ENCODE measurements around the gene MEF2A.

Gene MEF2A

DNA sequence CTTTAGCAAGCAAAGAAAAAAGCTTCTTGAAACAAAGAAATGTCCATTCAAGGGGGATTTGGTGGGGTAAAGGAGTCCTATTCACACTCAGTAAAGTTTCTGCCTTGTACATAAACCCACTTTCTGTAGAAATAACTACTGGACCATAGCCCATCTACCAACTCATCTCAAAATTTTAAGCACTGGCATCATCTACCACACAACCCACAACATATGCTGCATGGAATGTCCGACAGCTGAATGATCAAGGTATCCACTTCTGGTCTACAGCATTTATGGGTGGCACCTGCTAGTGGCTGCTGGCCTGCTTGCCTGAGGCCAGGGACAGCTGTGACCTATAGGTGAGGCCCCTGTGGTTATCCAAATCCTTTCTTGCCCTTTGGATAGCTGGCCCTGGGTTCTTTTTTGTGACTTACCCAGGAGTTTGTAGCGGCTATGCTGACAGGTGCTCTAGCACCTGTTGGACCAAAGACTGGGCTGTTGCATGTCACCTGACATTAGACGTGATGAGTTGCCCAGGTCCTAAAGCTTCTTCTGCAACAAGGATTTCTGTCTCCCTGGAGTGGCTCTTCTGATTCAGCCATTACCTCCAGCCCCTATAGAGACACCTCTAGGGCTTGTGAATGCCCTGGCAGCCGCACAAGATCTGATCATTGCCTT, 19.2 kb upstream of the MEF2A start:
- Histone ChIP-seq H3K9me3 (ENCODE audit: control insufficient read depth, low read length) (no peaks in the 10 kb centered on the region), H3K4me3 (ENCODE audit: low read length) (no peak overlapping the region), H3K36me3 (ENCODE audit: control insufficient read depth, insufficient read depth, low read length, severe bottlenecking) (no peaks in the 10 kb centered on the region), H3K27me3 (replicated peaks; ENCODE audit: control insufficient read depth, insufficient read depth, low read length) (no peaks in the 10 kb centered on the region), H3K9ac (ENCODE audit: low read length) (no peak overlapping the region), H3K4me1 (ENCODE audit: control insufficient read depth, insufficient read depth, low read length) (peaks cover 11% of the 10 kb centered on the region)
- DNase-seq (ENCODE audit: low read depth), result no peak

DNA sequence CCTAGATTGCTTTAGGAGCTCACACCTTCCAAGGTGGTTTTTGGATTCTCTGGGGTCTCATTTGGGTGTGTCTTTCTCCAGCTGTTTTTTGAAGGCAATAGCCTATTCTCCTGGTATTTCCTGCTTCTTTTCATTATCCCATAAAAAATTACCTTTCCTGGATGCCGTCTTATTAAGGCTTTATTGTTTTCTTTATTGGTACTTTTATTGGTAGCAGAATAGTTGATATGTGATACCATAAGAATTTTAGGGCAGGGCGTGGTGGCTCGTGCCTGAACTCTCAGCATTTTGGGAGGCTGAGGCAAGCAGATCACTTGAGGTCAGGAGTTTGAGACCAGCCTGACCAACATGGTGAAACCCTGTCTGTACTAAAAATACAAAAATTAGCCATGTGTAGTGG, 18.3 kb upstream of the MEF2A start:
- Histone ChIP-seq H3K36me3 (ENCODE audit: control insufficient read depth, insufficient read depth, low read length, severe bottlenecking) (no peaks in the 10 kb centered on the region), H3K9ac (ENCODE audit: low read length) (no peak overlapping the region), H3K4me3 (ENCODE audit: low read length) (no peak overlapping the region), H3K9me3 (ENCODE audit: control insufficient read depth, low read length) (no peaks in the 10 kb centered on the region), H3K27me3 (replicated peaks; ENCODE audit: control insufficient read depth, insufficient read depth, low read length) (no peaks in the 10 kb centered on the region), H3K4me1 (ENCODE audit: control insufficient read depth, insufficient read depth, low read length) (peaks cover 8% of the 10 kb centered on the region)
- no peak for DNase-seq (ENCODE audit: low read depth)

DNA sequence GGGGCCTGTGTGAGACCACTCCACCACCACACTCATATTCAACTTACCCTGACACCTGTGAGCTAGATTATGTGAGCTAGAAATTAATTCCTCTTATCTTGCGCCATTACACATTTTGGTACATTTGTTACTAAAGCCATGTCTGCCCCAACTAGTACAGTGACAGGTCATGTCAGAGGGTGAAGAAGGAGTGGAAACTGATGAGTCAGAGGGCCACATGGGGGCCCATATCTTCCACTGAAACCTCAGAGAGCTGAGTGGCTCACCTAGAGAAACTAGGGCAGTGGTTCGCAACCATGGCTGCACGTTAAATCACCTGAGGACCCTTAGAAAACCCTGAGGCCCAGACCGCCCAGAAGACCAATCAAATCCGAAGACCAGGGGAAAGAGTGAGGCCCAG, 15.7 kb upstream of the MEF2A start:
- Histone ChIP-seq H3K9ac (ENCODE audit: low read length) (no peak overlapping the region), H3K27me3 (replicated peaks; ENCODE audit: control insufficient read depth, insufficient read depth, low read length) (no peaks in the 10 kb centered on the region), H3K9me3 (ENCODE audit: control insufficient read depth, low read length) (no peaks in the 10 kb centered on the region), H3K36me3 (ENCODE audit: control insufficient read depth, insufficient read depth, low read length, severe bottlenecking) (no peaks in the 10 kb centered on the region), H3K4me1 (ENCODE audit: control insufficient read depth, insufficient read depth, low read length) (peaks cover 4% of the 10 kb centered on the region), H3K4me3 (ENCODE audit: low read length) (no peak overlapping the region)
- DNase-seq (ENCODE audit: low read depth), result no peak

DNA sequence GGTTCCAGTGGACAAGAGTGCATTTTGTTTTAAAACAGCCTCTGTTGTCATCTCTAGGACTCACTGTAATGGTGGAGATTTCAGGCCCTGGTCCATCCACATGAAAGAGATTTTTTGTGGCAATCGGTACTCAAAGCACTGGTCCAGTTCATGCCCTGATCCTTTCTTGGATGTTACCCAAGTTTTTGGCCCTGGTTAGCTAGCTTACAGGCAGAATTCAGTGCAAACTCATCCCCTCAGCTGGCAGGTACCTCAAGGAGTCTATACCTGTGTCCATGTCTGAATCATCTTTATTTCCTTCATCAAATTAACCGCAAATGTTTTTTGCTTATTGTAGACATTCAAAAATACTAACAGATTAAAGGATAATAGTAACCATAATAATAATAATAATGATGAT, 13.7 kb upstream of the MEF2A start:
- Histone ChIP-seq H3K36me3 (ENCODE audit: control insufficient read depth, insufficient read depth, low read length, severe bottlenecking) (no peaks in the 10 kb centered on the region), H3K9me3 (ENCODE audit: control insufficient read depth, low read length) (no peaks in the 10 kb centered on the region), H3K9ac (ENCODE audit: low read length) (no peak overlapping the region), H3K4me1 (ENCODE audit: control insufficient read depth, insufficient read depth, low read length) (peaks cover 12% of the 10 kb centered on the region), H3K4me3 (ENCODE audit: low read length) (no peak overlapping the region), H3K27me3 (replicated peaks; ENCODE audit: control insufficient read depth, insufficient read depth, low read length) (no peaks in the 10 kb centered on the region)
- no peak for DNase-seq (ENCODE audit: low read depth)

DNA sequence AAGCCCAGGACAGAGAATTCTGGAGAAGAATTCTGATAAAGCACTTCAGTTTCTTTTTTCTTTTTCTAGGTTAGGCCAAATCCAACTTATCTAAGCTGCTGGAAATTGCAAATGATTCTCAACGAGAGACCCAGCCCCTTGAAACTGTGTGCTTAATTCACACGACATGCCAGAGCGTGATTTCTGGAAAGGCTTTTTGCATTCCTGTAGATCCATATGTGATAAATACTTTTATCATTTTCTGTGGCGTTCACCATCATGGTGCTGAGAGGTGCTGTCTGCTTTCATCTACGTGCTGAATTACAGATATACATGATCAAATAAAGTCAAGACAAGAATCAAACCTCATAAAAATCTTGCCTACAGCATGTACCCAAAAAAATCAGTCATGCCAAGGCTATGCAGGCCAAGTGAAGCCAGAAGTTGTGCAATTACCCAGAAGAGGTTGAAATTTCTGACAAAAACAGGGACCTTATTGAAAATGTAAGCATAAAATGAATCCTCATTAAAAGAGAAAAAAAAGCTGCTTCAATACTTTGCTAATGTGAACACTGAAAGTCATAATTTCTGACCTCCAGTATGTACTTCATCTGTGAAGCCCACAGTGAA, 10.8 kb upstream of the MEF2A start:
- no peak overlapping the region for H3K9ac ChIP-seq (ENCODE audit: low read length)
- no peaks in the 10 kb centered on the region for H3K36me3 ChIP-seq (ENCODE audit: control insufficient read depth, insufficient read depth, low read length, severe bottlenecking)
- H3K9me3 ChIP-seq (ENCODE audit: control insufficient read depth, low read length), result no peaks in the 10 kb centered on the region
- no peaks in the 10 kb centered on the region for H3K27me3 ChIP-seq (replicated peaks; ENCODE audit: control insufficient read depth, insufficient read depth, low read length)
- H3K4me1 ChIP-seq (ENCODE audit: control insufficient read depth, insufficient read depth, low read length), result peaks cover 26% of the 10 kb centered on the region
- DNase-seq (ENCODE audit: low read depth), result peak; percentile 70
- no peak overlapping the region for H3K4me3 ChIP-seq (ENCODE audit: low read length)

DNA sequence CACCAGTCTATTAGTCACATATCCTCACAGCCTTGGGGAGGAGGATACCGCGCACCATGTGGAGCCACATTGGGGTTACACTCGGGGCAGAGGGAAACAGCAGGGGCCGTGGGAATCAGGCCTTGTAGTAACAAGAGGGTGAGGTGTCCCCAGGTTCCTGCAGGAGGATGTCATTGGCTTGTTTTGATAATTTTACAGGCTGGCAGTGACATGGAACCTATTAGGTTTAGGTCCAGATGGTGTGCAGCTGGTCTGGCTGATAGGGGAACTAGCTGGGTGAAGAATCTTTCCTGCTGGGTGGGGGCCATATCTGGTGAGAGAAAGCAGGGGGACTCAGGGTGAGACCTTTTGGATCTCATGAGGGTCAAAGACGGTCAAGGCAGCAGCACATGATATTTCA, 9.8 kb upstream of the MEF2A start:
- Histone ChIP-seq H3K27me3 (replicated peaks; ENCODE audit: control insufficient read depth, insufficient read depth, low read length) (no peaks in the 10 kb centered on the region), H3K36me3 (ENCODE audit: control insufficient read depth, insufficient read depth, low read length, severe bottlenecking) (no peaks in the 10 kb centered on the region), H3K9me3 (ENCODE audit: control insufficient read depth, low read length) (no peaks in the 10 kb centered on the region), H3K9ac (ENCODE audit: low read length) (no peak overlapping the region), H3K4me1 (ENCODE audit: control insufficient read depth, insufficient read depth, low read length) (peaks cover 26% of the 10 kb centered on the region), H3K4me3 (ENCODE audit: low read length) (no peak overlapping the region)
- no peak for DNase-seq (ENCODE audit: low read depth)

GRCh38 chr15:99556578-99556977, 9.2 kb upstream of the MEF2A start:
- no peak for DNase-seq (ENCODE audit: low read depth)
- Histone ChIP-seq H3K27me3 (replicated peaks; ENCODE audit: control insufficient read depth, insufficient read depth, low read length) (no peaks in the 10 kb centered on the region), H3K4me1 (ENCODE audit: control insufficient read depth, insufficient read depth, low read length) (peaks cover 26% of the 10 kb centered on the region), H3K9me3 (ENCODE audit: control insufficient read depth, low read length) (no peaks in the 10 kb centered on the region), H3K9ac (ENCODE audit: low read length) (no peak overlapping the region), H3K4me3 (ENCODE audit: low read length) (no peak overlapping the region), H3K36me3 (ENCODE audit: control insufficient read depth, insufficient read depth, low read length, severe bottlenecking) (no peaks in the 10 kb centered on the region)

- no peaks in the 10 kb centered on the region for H3K36me3 ChIP-seq (ENCODE audit: control insufficient read depth, insufficient read depth, low read length, severe bottlenecking)
- H3K4me3 ChIP-seq (ENCODE audit: low read length), result no peak overlapping the region
- H3K4me1 ChIP-seq (ENCODE audit: control insufficient read depth, insufficient read depth, low read length), result peaks cover 26% of the 10 kb centered on the region
- H3K9ac ChIP-seq (ENCODE audit: low read length), result no peak overlapping the region
- no peak for DNase-seq (ENCODE audit: low read depth)
- H3K27me3 ChIP-seq (replicated peaks; ENCODE audit: control insufficient read depth, insufficient read depth, low read length), result no peaks in the 10 kb centered on the region
- no peaks in the 10 kb centered on the region for H3K9me3 ChIP-seq (ENCODE audit: control insufficient read depth, low read length)
Measured at GRCh38 chr15:99558084-99558483, 7.7 kb upstream of the MEF2A start.

- Histone ChIP-seq H3K36me3 (ENCODE audit: control insufficient read depth, insufficient read depth, low read length, severe bottlenecking) (no peaks in the 10 kb centered on the region), H3K9ac (ENCODE audit: low read length) (no peak overlapping the region), H3K4me3 (ENCODE audit: low read length) (no peak overlapping the region), H3K9me3 (ENCODE audit: control insufficient read depth, low read length) (no peaks in the 10 kb centered on the region), H3K4me1 (ENCODE audit: control insufficient read depth, insufficient read depth, low read length) (peaks cover 26% of the 10 kb centered on the region), H3K27me3 (replicated peaks; ENCODE audit: control insufficient read depth, insufficient read depth, low read length) (no peaks in the 10 kb centered on the region)
- peak; percentile 31 for DNase-seq (ENCODE audit: low read depth)
Measured at GRCh38 chr15:99558571-99558970, 7.2 kb upstream of the MEF2A start.

GRCh38 chr15:99561476-99562230, 4.1 kb upstream of the MEF2A start:
- Histone ChIP-seq H3K4me1 (ENCODE audit: control insufficient read depth, insufficient read depth, low read length) (peaks cover 25% of the 10 kb centered on the region), H3K9ac (ENCODE audit: low read length) (no peak overlapping the region), H3K27me3 (replicated peaks; ENCODE audit: control insufficient read depth, insufficient read depth, low read length) (no peaks in the 10 kb centered on the region), H3K9me3 (ENCODE audit: control insufficient read depth, low read length) (no peaks in the 10 kb centered on the region), H3K36me3 (ENCODE audit: control insufficient read depth, insufficient read depth, low read length, severe bottlenecking) (no peaks in the 10 kb centered on the region), H3K4me3 (ENCODE audit: low read length) (no peak overlapping the region)
- DNase-seq (ENCODE audit: low read depth), result no peak

- no peak overlapping the region for H3K4me3 ChIP-seq (ENCODE audit: low read length)
- no peak for DNase-seq (ENCODE audit: low read depth)
- no peak overlapping the region for H3K9ac ChIP-seq (ENCODE audit: low read length)
- H3K9me3 ChIP-seq (ENCODE audit: control insufficient read depth, low read length), result no peaks in the 10 kb centered on the region
- H3K27me3 ChIP-seq (replicated peaks; ENCODE audit: control insufficient read depth, insufficient read depth, low read length), result no peaks in the 10 kb centered on the region
- H3K4me1 ChIP-seq (ENCODE audit: control insufficient read depth, insufficient read depth, low read length), result peaks cover 25% of the 10 kb centered on the region
- H3K36me3 ChIP-seq (ENCODE audit: control insufficient read depth, insufficient read depth, low read length, severe bottlenecking), result no peaks in the 10 kb centered on the region
Measured at GRCh38 chr15:99562238-99562637, 3.5 kb upstream of the MEF2A start.

All from adipocyte (in vitro differentiated cells).